Pancreas (tissue), 10 donors: ENCODE data around the gene RAI14. TPM values are rescaled to one million over a fixed set of nuclear protein-coding genes. Genes with fewer than 3 reads are reported as not detected.

ENCODE experiments used
- ATAC-seq, 4 donors: fragments of 200-7000 bp; cut with Tn5 transposase; one replicate each; pipeline versions ENCODE4 v1.8.0 to v1.9.1; 2020; ENCODE audit warnings: mild to moderate bottlenecking in 4 of 4, moderate library complexity in 4 of 4
- DNase-seq, 6 donors: peaks; one replicate each; pipeline ENCODE4 v3.0.0-alpha.2; 2020
- FAIRE-seq: peaks from 2 replicates; lab custom pipeline; 2012; peaks lifted over from hg19 to GRCh38; lab: Jason Lieb, UNC
- H3K27ac ChIP-seq, 4 donors: fragments of 200-600 bp; sonication (generic); 1 replicate in 3 of 4; 2 replicates in 1 of 4; pipeline versions ENCODE4 v1.5.0 to v1.8.0; 2020
- H3K27me3 ChIP-seq, 4 donors: fragments of 200-600 bp; one replicate each; pipeline ENCODE4 v1.8.0; 2021
- H3K36me3 ChIP-seq, 3 donors: fragments of 200-600 bp; sonication (generic) in 1 of 3; one replicate each; pipeline versions ENCODE4 v1.5.0 to v1.8.0; 2020 to 2021
- H3K4me1 ChIP-seq, 3 donors: fragments of 200-600 bp; one replicate each; pipeline ENCODE4 v1.8.0; 2021
- H3K4me3 ChIP-seq, 4 donors: fragments of 200-600 bp; sonication (generic) in 2 of 4; one replicate each; pipeline versions ENCODE4 v1.5.0 to v1.8.0; 2020 to 2021
- H3K9me3 ChIP-seq, 4 donors: fragments of 200-600 bp; one replicate each; pipeline ENCODE4 v1.8.0; 2021
- whole genome bisulfite sequencing, 2 donors: extraction: QIAGEN DNeasy Blood & Tissue Kit; methylation state at CpG; one replicate each; pipeline ENCODE4 v1.1.7; 2013; 5-methylcytosine and 5-hydroxymethylcytosine counted together
- intact Hi-C, 3 donors: fragments of 100-400 bp; cut with DNase I; formaldehyde crosslinking; loops; one replicate each; pipeline versions ENCODE4 v1.11.1 to v1.14.2; 2022
- polyA plus RNA-seq, 2 donors: library from polyadenylated mRNA; stranded (reverse); fragments of 200-250 nt; gene quantifications; one replicate each; pipeline ENCODE4 v1.2.3, GENCODE V29; 2013
- total RNA-seq, 6 donors: library from RNA; stranded (reverse); fragmentation: NEBNext Ultra II Directional in 4 of 6; extraction: Animal tissue kit (Norgen Biotek cat#: 25700) in 4 of 6; gene quantifications; one replicate each; pipeline versions ENCODE4 v1.2.1 to v1.2.4, GENCODE V29; 2021 to 2023
- TF ChIP-seq, protein P1 (sequence below), 4 donors: fragments of 200-600 bp; sonication (generic) in 3 of 4; IDR thresholded peaks; one replicate each; pipeline versions ENCODE4 v1.5.0 to v1.8.0; 2021; ENCODE audit warnings: antibody characterized with exemption in 4 of 4
- donor health status: healthy with polysubstance abuse.
- donor health status: DM: no; HTN: no; CAD: no; lungs with moderate emphysema.
- donor health status: DM: no; HTN: no; CAD: no.
- donor health status: control.
- donor health status: control.
- donor health status: Bipolar disorder and iron deficiency.
- donor health status: DM: yes; HTN: yes; CAD: no.
- donor health status: DM: no; HTN: no; CAD: no.
- donor health status: DM: no; HTN: no; CAD: no.
- donor health status: DM: yes; HTN: yes; CAD: no.

Gene RAI14
- total and polyA plus RNA-seq, 8 donors: 5.4 to 25.1 (median 14.9) TPM

GRCh38 chr5:34789021-34789531, 132.9 kb downstream of the RAI14 start:
- no peak overlapping the region for H3K27ac ChIP-seq
- TF ChIP-seq, protein P1, sequence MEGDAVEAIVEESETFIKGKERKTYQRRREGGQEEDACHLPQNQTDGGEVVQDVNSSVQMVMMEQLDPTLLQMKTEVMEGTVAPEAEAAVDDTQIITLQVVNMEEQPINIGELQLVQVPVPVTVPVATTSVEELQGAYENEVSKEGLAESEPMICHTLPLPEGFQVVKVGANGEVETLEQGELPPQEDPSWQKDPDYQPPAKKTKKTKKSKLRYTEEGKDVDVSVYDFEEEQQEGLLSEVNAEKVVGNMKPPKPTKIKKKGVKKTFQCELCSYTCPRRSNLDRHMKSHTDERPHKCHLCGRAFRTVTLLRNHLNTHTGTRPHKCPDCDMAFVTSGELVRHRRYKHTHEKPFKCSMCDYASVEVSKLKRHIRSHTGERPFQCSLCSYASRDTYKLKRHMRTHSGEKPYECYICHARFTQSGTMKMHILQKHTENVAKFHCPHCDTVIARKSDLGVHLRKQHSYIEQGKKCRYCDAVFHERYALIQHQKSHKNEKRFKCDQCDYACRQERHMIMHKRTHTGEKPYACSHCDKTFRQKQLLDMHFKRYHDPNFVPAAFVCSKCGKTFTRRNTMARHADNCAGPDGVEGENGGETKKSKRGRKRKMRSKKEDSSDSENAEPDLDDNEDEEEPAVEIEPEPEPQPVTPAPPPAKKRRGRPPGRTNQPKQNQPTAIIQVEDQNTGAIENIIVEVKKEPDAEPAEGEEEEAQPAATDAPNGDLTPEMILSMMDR (IDR thresholded peaks at IDR 0.05): no peak
- no peak for FAIRE-seq
- no peaks in the 10 kb centered on the region for H3K9me3 ChIP-seq
- 80 to 81% methylated on average over 5 of the region's 5 CpGs for WGBS, 2 donors
- H3K4me1 ChIP-seq: no peaks in the 10 kb centered on the region
- intact Hi-C loops: no loop called here
- no peaks in the 10 kb centered on the region for H3K36me3 ChIP-seq
- no peak overlapping the region for H3K4me3 ChIP-seq
- no peaks in the 10 kb centered on the region for H3K27me3 ChIP-seq
- DNase-seq: no peak
- peak in 2 of 4 donors; percentile 32 to 44 for ATAC-seq

DNA sequence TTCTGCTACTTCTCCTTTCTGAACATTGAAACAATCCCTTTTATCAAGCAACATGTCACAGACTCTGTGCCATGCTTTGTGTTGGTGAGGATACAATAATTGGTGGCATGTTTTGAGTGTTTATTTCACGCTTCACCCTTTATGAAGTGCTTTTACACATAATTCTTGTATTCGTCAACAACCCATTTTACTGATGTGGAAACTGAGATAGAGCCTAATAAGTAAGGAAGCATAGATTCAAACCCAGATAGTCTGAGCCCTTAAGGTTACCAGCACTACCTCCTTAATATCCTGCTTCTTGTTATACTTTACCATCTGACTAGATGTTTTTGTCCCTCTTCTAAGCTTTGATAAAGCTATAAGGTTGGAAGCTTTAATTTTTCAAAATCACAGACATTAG, 133.5 kb downstream of the RAI14 start:
- Histone ChIP-seq H3K4me3 (no peak overlapping the region), H3K4me1 (no peaks in the 10 kb centered on the region), H3K36me3 (no peaks in the 10 kb centered on the region), H3K9me3 (no peaks in the 10 kb centered on the region), H3K27me3 (no peaks in the 10 kb centered on the region), H3K27ac (no peak overlapping the region)
- FAIRE-seq: no peak
- intact Hi-C loops: no loop called here
- no peak for DNase-seq
- WGBS, 2 donors: 94% methylated on average over 2 of the region's 2 CpGs
- TF ChIP-seq, protein P1 (IDR thresholded peaks at IDR 0.05): no peak
- ATAC-seq: no peak

DNA sequence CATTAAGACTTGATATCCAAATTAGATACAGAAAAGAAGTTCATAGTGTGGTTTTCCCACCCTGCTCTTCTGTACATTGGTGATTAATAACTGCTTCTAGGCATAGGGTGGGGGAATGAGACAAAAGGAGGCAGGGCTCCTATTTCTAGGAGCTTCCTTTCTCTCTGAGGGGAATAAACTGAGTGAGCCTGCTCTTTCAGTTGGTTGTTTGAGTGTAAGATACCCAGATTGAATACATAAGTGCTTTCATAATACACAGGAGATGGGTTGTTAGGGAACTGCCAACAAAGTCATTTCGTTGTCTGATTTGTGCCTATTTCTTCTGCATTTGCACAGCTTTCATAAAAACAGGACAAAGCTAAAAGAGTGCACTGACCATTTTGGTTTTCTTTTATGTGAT, 133.9 kb downstream of the RAI14 start:
- no peak for FAIRE-seq
- no peaks in the 10 kb centered on the region for H3K4me1 ChIP-seq
- no peak for DNase-seq
- no peaks in the 10 kb centered on the region for H3K27me3 ChIP-seq
- WGBS, 2 donors: 67 to 69% methylated on average over 1 of the region's 1 CpG
- no peak overlapping the region for H3K27ac ChIP-seq
- no peaks in the 10 kb centered on the region for H3K9me3 ChIP-seq
- no peak for ATAC-seq
- H3K4me3 ChIP-seq: no peak overlapping the region
- no peaks in the 10 kb centered on the region for H3K36me3 ChIP-seq
- intact Hi-C loops: no loop called here
- TF ChIP-seq, protein P1 (IDR thresholded peaks at IDR 0.05): no peak

DNA sequence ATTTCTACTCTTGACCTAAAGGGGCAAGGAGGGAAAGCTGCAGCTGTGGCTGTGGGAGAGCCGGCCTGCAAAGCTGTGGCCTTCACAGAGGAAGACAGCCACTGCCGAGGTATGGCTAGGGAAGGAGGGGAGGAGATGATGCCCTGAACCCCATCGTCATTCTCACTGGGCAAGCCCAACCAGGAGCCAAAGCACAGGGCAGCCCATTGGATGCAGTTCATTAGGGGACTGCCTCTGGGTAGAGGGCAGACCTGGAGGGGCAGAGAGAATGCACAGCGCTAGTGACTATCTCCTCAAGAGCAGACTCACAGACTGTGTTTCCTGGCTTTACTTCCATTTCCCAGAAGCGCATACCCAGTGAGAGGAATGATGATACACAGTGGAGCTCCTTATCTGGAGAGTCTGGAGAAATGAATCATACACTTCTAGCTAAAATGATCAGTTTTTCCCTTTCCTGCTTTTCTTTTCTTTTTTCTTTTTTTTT, 135.7 kb downstream of the RAI14 start:
- ATAC-seq (peak in 1 of 4 donors; percentile 55), DNase-seq (no peak), FAIRE-seq (no peak)
- Histone ChIP-seq H3K27ac (no peak overlapping the region), H3K36me3 (no peaks in the 10 kb centered on the region), H3K4me3 (no peak overlapping the region), H3K27me3 (no peaks in the 10 kb centered on the region), H3K9me3 (no peaks in the 10 kb centered on the region), H3K4me1 (no peaks in the 10 kb centered on the region)
- intact Hi-C loops: no loop called here
- TF ChIP-seq, protein P1 (IDR thresholded peaks at IDR 0.05): no peak
- 85 to 87% methylated on average over 5 of the region's 5 CpGs for WGBS, 2 donors

GRCh38 chr5:34802834-34803563, 146.9 kb downstream of the RAI14 start:
- H3K4me3 ChIP-seq: no peak overlapping the region
- 91 to 97% methylated on average over 9 of the region's 9 CpGs for WGBS, 2 donors
- no peak for ATAC-seq

More at GRCh38 chr5:34802834-34803563, 146.9 kb downstream of the RAI14 start:
- TF ChIP-seq, protein P1 (IDR thresholded peaks at IDR 0.05): no peak
- Histone ChIP-seq H3K27me3 (no peaks in the 10 kb centered on the region), H3K27ac (no peak overlapping the region), H3K4me1 (no peaks in the 10 kb centered on the region), H3K9me3 (no peaks in the 10 kb centered on the region), H3K36me3 (no peaks in the 10 kb centered on the region)
- intact Hi-C loops: no loop called here
- no peak for DNase-seq
- no peak for FAIRE-seq
